Vagina (tissue), 2 donors: ENCODE data around the gene REPS2.
"Not testable (repeated sequence)": the region's sequence is repeated elsewhere in the genome, so short reads cannot be mapped to it uniquely, and the experiment has no call there.

Experiments used
- POLR2A ChIP-seq, 2 donors: fragments of 450-650 bp; IDR thresholded peaks; one replicate each; pipeline ENCODE4 v1.6.1; 2017; ENCODE audit warnings: antibody characterized with exemption in 2 of 2, mild to moderate bottlenecking in 2 of 2, moderate library complexity in 2 of 2
- POLR2AphosphoS5 ChIP-seq, 2 donors: sonication (generic); formaldehyde crosslinking; IDR thresholded peaks; one replicate each; pipeline ENCODE4 v1.9.0; 2017; ENCODE audit warnings: antibody characterized with exemption in 2 of 2, mild to moderate bottlenecking in 2 of 2, low read depth in 1 of 2; ENCODE audit not compliant: insufficient read depth in 1 of 2
- TF ChIP-seq, protein P1 (sequence below), 3 experiments: fragments of 450-650 bp in 2 of 3; fragments of 200-600 bp in 1 of 3; sonication (generic) in 1 of 3; IDR thresholded peaks; one replicate each; pipeline ENCODE4 v1.5.1; 2017 to 2019; ENCODE audit warnings: antibody characterized with exemption in 3 of 3, mild to moderate bottlenecking in 2 of 3, moderate library complexity in 2 of 3

DNA sequence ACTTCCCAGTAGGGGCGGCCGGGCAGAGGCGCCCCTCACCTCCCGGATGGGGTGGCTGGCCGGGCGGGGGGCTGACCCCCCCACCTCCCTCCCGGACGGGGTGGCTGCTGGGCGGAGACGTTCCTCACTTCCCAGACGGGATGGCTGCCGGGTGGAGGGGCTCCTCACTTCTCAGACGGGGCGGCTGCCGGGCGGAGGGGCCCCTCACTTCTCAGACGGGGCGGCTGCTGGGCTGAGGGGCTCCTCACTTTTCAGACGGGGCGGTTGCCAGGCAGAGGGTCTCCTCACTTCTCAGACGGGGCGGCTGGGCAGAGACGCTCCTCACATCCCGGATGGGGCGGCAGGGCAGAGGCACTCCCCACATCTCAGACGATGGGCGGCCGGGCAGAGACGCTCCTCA is 22.3 kb downstream of the REPS2 start:
- not testable (repeated sequence) for TF ChIP-seq POLR2A (IDR thresholded peaks at IDR 0.05); POLR2AphosphoS5 (IDR thresholded peaks at IDR 0.05; ENCODE audit: insufficient read depth in 1 of 2, low read depth in 1 of 2)
- TF ChIP-seq, protein P1, sequence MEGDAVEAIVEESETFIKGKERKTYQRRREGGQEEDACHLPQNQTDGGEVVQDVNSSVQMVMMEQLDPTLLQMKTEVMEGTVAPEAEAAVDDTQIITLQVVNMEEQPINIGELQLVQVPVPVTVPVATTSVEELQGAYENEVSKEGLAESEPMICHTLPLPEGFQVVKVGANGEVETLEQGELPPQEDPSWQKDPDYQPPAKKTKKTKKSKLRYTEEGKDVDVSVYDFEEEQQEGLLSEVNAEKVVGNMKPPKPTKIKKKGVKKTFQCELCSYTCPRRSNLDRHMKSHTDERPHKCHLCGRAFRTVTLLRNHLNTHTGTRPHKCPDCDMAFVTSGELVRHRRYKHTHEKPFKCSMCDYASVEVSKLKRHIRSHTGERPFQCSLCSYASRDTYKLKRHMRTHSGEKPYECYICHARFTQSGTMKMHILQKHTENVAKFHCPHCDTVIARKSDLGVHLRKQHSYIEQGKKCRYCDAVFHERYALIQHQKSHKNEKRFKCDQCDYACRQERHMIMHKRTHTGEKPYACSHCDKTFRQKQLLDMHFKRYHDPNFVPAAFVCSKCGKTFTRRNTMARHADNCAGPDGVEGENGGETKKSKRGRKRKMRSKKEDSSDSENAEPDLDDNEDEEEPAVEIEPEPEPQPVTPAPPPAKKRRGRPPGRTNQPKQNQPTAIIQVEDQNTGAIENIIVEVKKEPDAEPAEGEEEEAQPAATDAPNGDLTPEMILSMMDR (IDR thresholded peaks at IDR 0.05): not testable (repeated sequence)
